Mesendoderm (in vitro differentiated cells): ENCODE measurements around the gene CYB5D1.
A peak's percentile ranks its signal among the peaks of the same experiment; 100 is the strongest.

Experiments used
- DNase-seq: peaks from one replicate; pipeline ENCODE4 v3.0.0; 2013
- H2AK5ac ChIP-seq: 2 replicates; pipeline ENCODE4 v1.6.1; 2013; ENCODE audit warnings: low read length, inconsistent platforms
- H2BK120ac ChIP-seq: 2 replicates; pipeline ENCODE4 v1.6.1; 2013; ENCODE audit warnings: low read depth, mild to moderate bottlenecking, low read length, moderate library complexity, mixed read lengths
- H2BK15ac ChIP-seq: replicated peaks from 2 replicates; pipeline ENCODE4 v1.6.1; 2013; ENCODE audit warnings: low read depth, mild to moderate bottlenecking, moderate library complexity
- H2BK5ac ChIP-seq: 2 replicates; pipeline ENCODE4 v1.6.1; 2013; ENCODE audit warnings: low read length, inconsistent platforms
- H3K18ac ChIP-seq: 2 replicates; pipeline ENCODE4 v1.6.1; 2013; ENCODE audit warnings: mild to moderate bottlenecking, low read length, mixed read lengths
- H3K23ac ChIP-seq: one replicate; pipeline ENCODE4 v1.6.1; 2013; ENCODE audit warnings: low read length
- H3K27ac ChIP-seq: 2 replicates; pipeline ENCODE4 v1.5.1; 2013; ENCODE audit warnings: low read depth, mild to moderate bottlenecking, inconsistent platforms, low read length, moderate library complexity
- H3K27me3 ChIP-seq: 2 replicates; pipeline ENCODE4 v1.6.1; 2013; ENCODE audit warnings: low read length, control low read depth, mild to moderate bottlenecking, inconsistent platforms; ENCODE audit not compliant: insufficient read depth, poor library complexity
- H3K36me3 ChIP-seq: 2 replicates; pipeline ENCODE4 v1.6.1; 2013; ENCODE audit warnings: low read length, inconsistent platforms; ENCODE audit not compliant: control insufficient read depth, insufficient read depth
- H3K4ac ChIP-seq: one replicate; pipeline ENCODE4 v1.6.1; 2013; ENCODE audit warnings: low read depth, mild to moderate bottlenecking, low read length, moderate library complexity
- H3K4me1 ChIP-seq: 2 replicates; pipeline ENCODE4 v1.6.1; 2013; ENCODE audit warnings: low read depth, low read length, inconsistent platforms; ENCODE audit not compliant: control insufficient read depth
- H3K4me2 ChIP-seq: 2 replicates; pipeline ENCODE4 v1.6.1; 2013; ENCODE audit warnings: low read length
- H3K4me3 ChIP-seq: 2 replicates; pipeline ENCODE4 v1.5.1; 2013; ENCODE audit warnings: mild to moderate bottlenecking, low read length
- H3K56ac ChIP-seq: one replicate; pipeline ENCODE4 v1.6.1; 2013; ENCODE audit warnings: low read length
- H3K79me1 ChIP-seq: 2 replicates; pipeline ENCODE4 v1.6.1; 2013; ENCODE audit warnings: low read length, inconsistent platforms
- H3K79me2 ChIP-seq: 2 replicates; pipeline ENCODE4 v1.6.1; 2013; ENCODE audit warnings: mild to moderate bottlenecking, low read length; ENCODE audit not compliant: control insufficient read depth, insufficient read depth
- H3K9ac ChIP-seq: 2 replicates; pipeline ENCODE4 v1.6.1; 2013; ENCODE audit warnings: low read length, inconsistent platforms
- H4K5ac ChIP-seq: one replicate; pipeline ENCODE4 v1.6.1; 2013; ENCODE audit warnings: low read length
- H4K8ac ChIP-seq: one replicate; pipeline ENCODE4 v1.6.1; 2013; ENCODE audit warnings: low read depth, mild to moderate bottlenecking, control low read depth, low read length, moderate library complexity
- WGBS: extraction: QIAGEN DNeasy Blood & Tissue Kit; methylation state at CpG from one replicate; pipeline ENCODE4 v1.1.7; 2013; ENCODE audit warnings: low lambda C conversion rate, missing lambda C conversion rate; ENCODE audit not compliant: insufficient coverage; ENCODE audit errors: extremely low coverage; 5-methylcytosine and 5-hydroxymethylcytosine counted together

The CYB5D1 gene

GRCh38 chr17:7834957-7835813, 22.6 kb upstream of the CYB5D1 start:
- Histone ChIP-seq H3K4me3 (peak overlapping the region; percentile 69), H3K56ac (peak overlapping the region; percentile 92), H2AK5ac (no peak overlapping the region), H3K79me1 (no peaks in the 10 kb centered on the region), H3K4me1 (peaks cover 6% of the 10 kb centered on the region), H2BK120ac (no peak overlapping the region), H4K5ac (no peak overlapping the region), H3K4me2 (peak overlapping the region; percentile 99), H3K79me2 (no peaks in the 10 kb centered on the region), H3K18ac (peak overlapping the region; percentile 65), H2BK5ac (no peak overlapping the region), H3K27me3 (no peaks in the 10 kb centered on the region), H3K23ac (no peak overlapping the region), H3K36me3 (no peaks in the 10 kb centered on the region), H3K27ac (peak overlapping the region; percentile 72), H2BK15ac (no peak overlapping the region), H3K9ac (peak overlapping the region; percentile 73), H3K4ac (no peak overlapping the region), H4K8ac (no peak overlapping the region)
- no CpG with 5 or more reads among the region's 69 CpGs for WGBS
- DNase-seq, result peak; percentile 100

GRCh38 chr17:7835814-7836595, 21.8 kb upstream of the CYB5D1 start:
- Histone ChIP-seq H4K8ac (no peak overlapping the region), H3K27me3 (no peaks in the 10 kb centered on the region), H3K56ac (peak overlapping the region; percentile 92), H3K9ac (peak overlapping the region; percentile 73), H2BK15ac (no peak overlapping the region), H3K79me2 (no peaks in the 10 kb centered on the region), H3K18ac (peak overlapping the region; percentile 65), H2BK5ac (peak overlapping the region; percentile 18), H3K4me3 (peak overlapping the region; percentile 49), H4K5ac (no peak overlapping the region), H2AK5ac (no peak overlapping the region), H3K4ac (no peak overlapping the region), H3K36me3 (no peaks in the 10 kb centered on the region), H3K27ac (peak overlapping the region; percentile 24), H3K4me1 (peaks cover 6% of the 10 kb centered on the region), H3K23ac (no peak overlapping the region), H3K79me1 (no peaks in the 10 kb centered on the region), H3K4me2 (peak overlapping the region; percentile 70), H2BK120ac (no peak overlapping the region)
- DNase-seq, result peak; percentile 66
- WGBS, result no CpG with 5 or more reads among the region's 61 CpGs

- Histone ChIP-seq H2BK5ac (no peak overlapping the region), H3K18ac (peak overlapping the region; percentile 65), H2AK5ac (no peak overlapping the region), H3K4me3 (peak overlapping the region; percentile 49), H3K27ac (peak overlapping the region; percentile 24), H3K9ac (peak overlapping the region; percentile 73), H3K4ac (no peak overlapping the region), H3K23ac (no peak overlapping the region), H2BK15ac (no peak overlapping the region), H4K8ac (no peak overlapping the region), H3K79me1 (no peaks in the 10 kb centered on the region), H3K27me3 (no peaks in the 10 kb centered on the region), H4K5ac (no peak overlapping the region), H3K4me1 (peaks cover 11% of the 10 kb centered on the region), H3K79me2 (no peaks in the 10 kb centered on the region), H2BK120ac (no peak overlapping the region), H3K36me3 (no peaks in the 10 kb centered on the region), H3K56ac (peak overlapping the region; percentile 92), H3K4me2 (peak overlapping the region; percentile 70)
- DNase-seq, result peak; percentile 99
- no CpG with 5 or more reads among the region's 19 CpGs for WGBS
Observed at GRCh38 chr17:7836596-7837407, 21.0 kb upstream of the CYB5D1 start.

- H2BK5ac ChIP-seq, result no peak overlapping the region
- H3K56ac ChIP-seq, result peak overlapping the region; percentile 29
- no peak overlapping the region for H2AK5ac ChIP-seq
- H3K79me1 ChIP-seq, result no peaks in the 10 kb centered on the region
- no peak overlapping the region for H3K4me3 ChIP-seq
- H3K9ac ChIP-seq, result peak overlapping the region; percentile 29
- peak overlapping the region; percentile 18 for H3K4me2 ChIP-seq
- H3K79me2 ChIP-seq, result no peaks in the 10 kb centered on the region
- H4K5ac ChIP-seq, result no peak overlapping the region
- H3K18ac ChIP-seq, result peak overlapping the region; percentile 43
- H3K36me3 ChIP-seq, result no peaks in the 10 kb centered on the region
- no peak overlapping the region for H3K23ac ChIP-seq
- H3K27ac ChIP-seq, result no peak overlapping the region
- no peak overlapping the region for H3K4ac ChIP-seq
- no peak overlapping the region for H2BK120ac ChIP-seq
- H2BK15ac ChIP-seq, result no peak overlapping the region
- H3K4me1 ChIP-seq, result peaks cover 11% of the 10 kb centered on the region
- H3K27me3 ChIP-seq, result no peaks in the 10 kb centered on the region
- WGBS, result no CpG with 5 or more reads among the region's 8 CpGs
- DNase-seq, result peak; percentile 51
- no peak overlapping the region for H4K8ac ChIP-seq
Observed at GRCh38 chr17:7837408-7838088, 20.3 kb upstream of the CYB5D1 start.
